Stimulated activated CD4-positive, alpha-beta T cell treated with anti-CD3 and anti-CD28 coated beads, Interleukin-15, amount 100 ng/mL, for 48 hours (primary cell): ENCODE measurements around the gene KNG1.
"Not testable (repeated sequence)": the region's sequence is repeated elsewhere in the genome, so short reads cannot be mapped to it uniquely, and the experiment has no call there.

Experiments
- DNase-seq, 2 donors: peaks; one replicate each; pipeline ENCODE4 v3.0.0-alpha.2; 2020; ENCODE audit warnings: low read depth in 2 of 2

KNG1 gene

GRCh38 chr3:186717039-186717457 is at the start of gene KNG1:
Gene KNG1 (plus strand): TSS chr3:186717359. CDS start chr3:186717543, 184 bp downstream.
- DNase-seq = no peak

- no peak for DNase-seq
Observed at GRCh38 chr3:186668426-186668825, 48.7 kb upstream of the KNG1 start.

DNA sequence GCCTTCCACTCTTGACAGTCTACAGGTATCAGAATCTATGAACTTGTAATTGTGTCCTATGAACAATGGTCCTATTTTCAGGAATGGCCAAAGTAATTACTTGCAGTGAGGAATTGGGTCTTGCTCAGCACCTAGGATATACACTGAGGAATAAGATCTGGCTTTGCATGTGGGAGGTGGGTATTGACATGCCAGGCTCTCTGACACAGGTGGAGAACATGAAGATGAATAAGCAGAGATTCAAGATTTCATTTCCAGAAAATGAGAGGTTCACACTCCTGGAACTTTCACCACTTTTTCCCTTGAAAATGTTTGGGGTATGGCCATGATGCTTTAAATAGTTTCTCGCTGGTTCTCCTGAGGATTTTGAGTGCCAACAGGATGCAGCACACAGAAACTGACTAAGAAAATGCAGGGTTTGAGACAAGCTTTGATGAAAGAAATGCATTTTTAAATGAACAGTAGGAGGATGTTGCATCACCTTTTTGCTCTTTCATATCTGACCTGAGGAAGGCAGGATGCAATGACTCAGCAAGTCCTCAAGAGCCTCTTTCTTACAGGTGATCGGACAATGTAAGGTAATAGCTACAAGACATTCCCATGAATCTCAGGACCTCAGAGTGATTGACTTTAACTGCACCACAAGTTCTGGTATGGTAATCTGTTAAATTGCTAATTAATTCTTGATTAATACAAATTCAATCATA is 47.6 kb upstream of the KNG1 start:
- DNase-seq = no peak

GRCh38 chr3:186670155-186670554 is 47.0 kb upstream of the KNG1 start:
- no peak for DNase-seq

GRCh38 chr3:186671051-186671450 is 46.1 kb upstream of the KNG1 start:
- DNase-seq = no peak

GRCh38 chr3:186678604-186679003 is 38.6 kb upstream of the KNG1 start:
- no peak for DNase-seq

DNA sequence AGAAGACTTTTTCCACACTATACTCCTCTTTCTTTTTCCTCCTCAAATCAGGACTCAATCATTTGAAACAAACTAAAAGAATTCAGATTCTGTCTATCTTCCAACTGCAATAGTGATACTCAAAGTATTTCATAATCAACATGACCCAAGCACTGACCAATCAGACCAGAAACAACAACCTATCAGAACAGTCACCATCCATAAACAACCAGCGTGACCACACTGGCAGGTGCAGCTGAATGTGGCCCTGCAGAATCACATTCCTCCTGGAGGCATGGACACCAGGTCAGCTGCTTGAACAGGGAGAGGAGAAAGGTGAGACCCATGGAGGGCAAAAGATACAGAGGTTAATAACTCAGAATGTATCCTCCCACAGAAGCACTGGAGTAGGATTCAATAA is 38.0 kb upstream of the KNG1 start:
- DNase-seq = no peak

GRCh38 chr3:186680869-186681268 is 36.3 kb upstream of the KNG1 start:
- no peak for DNase-seq

DNA sequence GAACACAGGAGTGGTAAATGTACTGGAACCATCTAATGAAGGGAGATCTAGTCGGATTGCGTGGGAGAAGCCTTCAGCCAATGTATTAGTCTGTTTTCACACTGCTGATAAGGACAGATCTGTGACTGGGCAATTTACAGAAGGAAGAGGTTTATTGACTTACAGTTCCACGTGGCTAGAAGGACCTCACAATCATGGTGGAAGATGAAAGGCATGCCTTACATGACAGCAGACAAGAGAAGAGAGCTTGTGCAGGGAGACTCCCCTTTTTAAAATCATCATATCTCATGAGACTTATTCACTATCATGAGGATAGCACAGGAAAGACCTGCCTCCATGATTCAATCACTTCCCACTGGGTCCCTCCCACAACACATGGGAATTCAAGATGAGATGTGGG is 34.3 kb upstream of the KNG1 start:
- DNase-seq = no peak

- DNase-seq = no peak
Observed at GRCh38 chr3:186683979-186684378, 33.2 kb upstream of the KNG1 start.

GRCh38 chr3:186686475-186686874 is 30.7 kb upstream of the KNG1 start:
- DNase-seq = not testable (repeated sequence)

DNA sequence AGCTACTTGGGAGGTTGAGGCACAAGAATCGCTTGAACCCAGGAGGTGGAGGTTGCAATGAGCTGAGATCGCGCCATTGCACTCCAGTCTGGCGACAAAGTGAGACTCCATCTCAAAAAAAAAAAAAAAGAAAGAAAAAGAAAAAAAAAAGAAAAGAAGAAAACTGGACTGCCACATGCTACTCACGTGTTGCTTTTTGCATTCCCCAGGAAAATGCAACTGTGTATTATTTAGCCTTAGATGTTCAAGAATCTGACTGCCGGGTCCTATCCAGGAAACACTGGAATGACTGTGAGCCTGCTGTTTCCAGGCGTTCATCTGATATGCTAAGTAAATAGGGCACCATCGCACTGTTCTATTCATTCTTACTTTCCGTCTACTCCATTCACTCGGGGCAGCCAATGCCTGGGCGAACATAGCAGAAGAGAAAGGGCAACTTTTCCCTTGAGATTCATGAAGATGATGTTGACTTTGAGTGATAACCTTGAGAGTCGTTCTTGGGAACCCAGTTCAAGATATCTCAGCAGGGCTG is 30.0 kb upstream of the KNG1 start:
- no peak for DNase-seq

GRCh38 chr3:186690304-186690703 is 26.9 kb upstream of the KNG1 start:
- not testable (repeated sequence) for DNase-seq

DNA sequence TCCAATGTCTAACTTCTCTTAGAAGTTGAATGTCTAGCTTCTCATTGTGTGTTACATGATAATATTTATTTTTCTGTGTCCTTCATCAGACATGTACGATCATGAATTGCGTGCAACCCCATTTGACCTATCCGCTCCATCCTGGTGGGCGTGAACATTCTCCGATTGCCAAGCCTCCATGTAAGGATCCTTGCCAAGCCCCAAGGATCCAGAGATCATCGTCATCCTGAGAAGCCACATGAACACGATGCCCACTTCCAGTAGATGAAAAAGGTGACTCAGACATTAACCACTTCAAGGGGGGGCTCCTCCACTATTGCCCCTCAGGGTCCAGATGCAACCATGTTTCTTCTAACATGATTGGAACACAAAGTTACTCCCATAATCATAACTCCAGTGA is 25.5 kb upstream of the KNG1 start:
- no peak for DNase-seq

GRCh38 chr3:186693843-186694242 is 23.3 kb upstream of the KNG1 start:
- no peak for DNase-seq

- DNase-seq = no peak
Observed at GRCh38 chr3:186694288-186695032, 22.7 kb upstream of the KNG1 start.

- no peak for DNase-seq
Observed at GRCh38 chr3:186696522-186696921, 20.6 kb upstream of the KNG1 start.

- no peak for DNase-seq
Observed at GRCh38 chr3:186697510-186697909, 19.6 kb upstream of the KNG1 start.

DNA sequence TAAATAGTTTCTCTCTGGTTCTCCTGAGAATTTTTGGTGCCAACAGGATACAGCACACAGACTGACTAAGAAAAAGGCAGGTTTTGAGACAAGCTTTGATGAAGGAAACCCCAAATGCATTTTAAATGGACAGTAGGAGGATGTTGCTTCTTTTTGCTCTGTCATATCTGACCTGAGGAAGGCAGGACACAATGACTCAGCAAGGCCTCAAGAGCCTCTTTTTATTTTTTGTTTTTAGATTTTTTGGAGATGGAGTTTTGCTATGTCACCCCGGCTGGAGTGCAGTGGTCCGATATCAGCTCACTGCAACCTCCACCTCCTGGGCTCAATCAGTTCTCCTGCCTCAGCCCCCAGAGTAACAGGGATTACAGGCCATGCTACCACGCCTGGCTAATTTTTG is 16.9 kb upstream of the KNG1 start:
- no peak for DNase-seq

GRCh38 chr3:186702451-186702850 is 14.7 kb upstream of the KNG1 start:
- DNase-seq = not testable (repeated sequence)

GRCh38 chr3:186705882-186706780 is 11.0 kb upstream of the KNG1 start:
- peak; percentile 19 to 35 for DNase-seq
